ENCODE data around the gene TSPEAR. TPM values are rescaled to one million over a fixed set of nuclear protein-coding genes. Genes with fewer than 3 reads are reported as not detected.

TSPEAR gene
- total and polyA plus RNA-seq, 2 of the 13 experiments (the other 11 are each of a cell fraction or from before 2014, with no cell fraction given), result 0.07 to 0.32 TPM

DNA sequence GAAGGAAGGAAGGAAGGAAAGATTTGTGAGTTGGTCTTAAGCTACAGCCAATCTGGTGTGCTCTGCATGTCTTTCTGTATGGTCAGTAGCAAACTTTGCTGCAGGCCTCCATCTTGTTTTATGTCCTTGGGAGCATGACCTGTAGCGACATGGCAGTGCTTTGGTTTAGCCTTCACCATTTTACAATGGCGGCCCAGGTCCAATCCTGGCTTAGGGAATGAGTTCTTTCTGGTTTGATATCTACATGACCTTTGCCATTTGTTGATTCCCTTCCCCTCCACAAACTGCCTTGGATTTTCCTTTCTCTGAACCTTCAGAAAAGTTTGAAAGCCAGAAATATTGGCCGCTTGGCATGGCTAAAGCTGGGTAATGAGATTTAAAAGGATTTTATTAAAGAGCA, 30.5 kb upstream of the TSPEAR start (continued):
- TF ChIP-seq, protein P1, sequence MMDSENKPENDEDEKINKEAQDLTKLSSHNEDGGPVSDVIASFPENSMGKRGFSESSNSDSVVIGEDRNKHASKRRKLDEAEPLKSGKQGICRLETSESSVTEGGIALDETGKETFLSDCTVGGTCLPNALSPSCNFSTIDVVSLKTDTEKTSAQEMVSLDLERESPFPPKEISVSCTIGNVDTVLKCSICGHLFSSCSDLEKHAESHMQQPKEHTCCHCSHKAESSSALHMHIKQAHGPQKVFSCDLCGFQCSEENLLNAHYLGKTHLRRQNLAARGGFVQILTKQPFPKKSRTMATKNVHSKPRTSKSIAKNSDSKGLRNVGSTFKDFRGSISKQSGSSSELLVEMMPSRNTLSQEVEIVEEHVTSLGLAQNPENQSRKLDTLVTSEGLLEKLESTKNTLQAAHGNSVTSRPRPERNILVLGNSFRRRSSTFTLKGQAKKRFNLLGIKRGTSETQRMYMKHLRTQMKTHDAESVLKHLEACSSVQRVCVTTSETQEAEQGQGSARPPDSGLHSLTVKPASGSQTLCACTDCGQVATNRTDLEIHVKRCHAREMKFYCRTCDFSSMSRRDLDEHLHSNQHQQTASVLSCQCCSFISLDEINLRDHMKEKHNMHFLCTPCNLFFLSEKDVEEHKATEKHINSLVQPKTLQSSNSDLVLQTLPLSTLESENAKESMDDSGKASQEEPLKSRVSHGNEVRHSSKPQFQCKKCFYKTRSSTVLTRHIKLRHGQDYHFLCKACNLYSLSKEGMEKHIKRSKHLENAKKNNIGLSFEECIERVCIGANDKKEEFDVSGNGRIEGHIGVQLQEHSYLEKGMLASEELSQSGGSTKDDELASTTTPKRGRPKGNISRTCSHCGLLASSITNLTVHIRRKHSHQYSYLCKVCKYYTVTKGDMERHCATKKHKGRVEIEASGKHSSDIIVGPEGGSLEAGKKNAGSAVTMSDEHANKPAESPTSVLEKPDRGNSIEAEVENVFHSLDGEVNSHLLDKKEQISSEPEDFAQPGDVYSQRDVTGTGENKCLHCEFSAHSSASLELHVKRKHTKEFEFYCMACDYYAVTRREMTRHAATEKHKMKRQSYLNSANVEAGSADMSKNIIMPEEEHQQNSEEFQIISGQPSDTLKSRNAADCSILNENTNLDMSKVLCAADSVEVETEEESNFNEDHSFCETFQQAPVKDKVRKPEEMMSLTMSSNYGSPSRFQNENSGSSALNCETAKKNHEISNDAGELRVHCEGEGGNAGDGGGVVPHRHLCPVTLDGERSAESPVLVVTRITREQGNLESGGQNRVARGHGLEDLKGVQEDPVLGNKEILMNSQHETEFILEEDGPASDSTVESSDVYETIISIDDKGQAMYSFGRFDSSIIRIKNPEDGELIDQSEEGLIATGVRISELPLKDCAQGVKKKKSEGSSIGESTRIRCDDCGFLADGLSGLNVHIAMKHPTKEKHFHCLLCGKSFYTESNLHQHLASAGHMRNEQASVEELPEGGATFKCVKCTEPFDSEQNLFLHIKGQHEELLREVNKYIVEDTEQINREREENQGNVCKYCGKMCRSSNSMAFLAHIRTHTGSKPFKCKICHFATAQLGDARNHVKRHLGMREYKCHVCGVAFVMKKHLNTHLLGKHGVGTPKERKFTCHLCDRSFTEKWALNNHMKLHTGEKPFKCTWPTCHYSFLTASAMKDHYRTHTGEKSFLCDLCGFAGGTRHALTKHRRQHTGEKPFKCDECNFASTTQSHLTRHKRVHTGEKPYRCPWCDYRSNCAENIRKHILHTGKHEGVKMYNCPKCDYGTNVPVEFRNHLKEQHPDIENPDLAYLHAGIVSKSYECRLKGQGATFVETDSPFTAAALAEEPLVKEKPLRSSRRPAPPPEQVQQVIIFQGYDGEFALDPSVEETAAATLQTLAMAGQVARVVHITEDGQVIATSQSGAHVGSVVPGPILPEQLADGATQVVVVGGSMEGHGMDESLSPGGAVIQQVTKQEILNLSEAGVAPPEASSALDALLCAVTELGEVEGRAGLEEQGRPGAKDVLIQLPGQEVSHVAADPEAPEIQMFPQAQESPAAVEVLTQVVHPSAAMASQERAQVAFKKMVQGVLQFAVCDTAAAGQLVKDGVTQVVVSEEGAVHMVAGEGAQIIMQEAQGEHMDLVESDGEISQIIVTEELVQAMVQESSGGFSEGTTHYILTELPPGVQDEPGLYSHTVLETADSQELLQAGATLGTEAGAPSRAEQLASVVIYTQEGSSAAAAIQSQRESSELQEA (CRISPR knock-in tag; IDR thresholded peaks at IDR 0.05; ENCODE audit: not compliant biosample characterization), result no peak
- TF ChIP-seq PHB2 (IDR thresholded peaks at IDR 0.05; ENCODE audit: partially characterized antibody) (no peak), NR2F6 (IDR thresholded peaks at IDR 0.05) (no peak), NR2F6 (CRISPR knock-in tag; IDR thresholded peaks at IDR 0.05) (no peak)
- TF ChIP-seq, protein P2, sequence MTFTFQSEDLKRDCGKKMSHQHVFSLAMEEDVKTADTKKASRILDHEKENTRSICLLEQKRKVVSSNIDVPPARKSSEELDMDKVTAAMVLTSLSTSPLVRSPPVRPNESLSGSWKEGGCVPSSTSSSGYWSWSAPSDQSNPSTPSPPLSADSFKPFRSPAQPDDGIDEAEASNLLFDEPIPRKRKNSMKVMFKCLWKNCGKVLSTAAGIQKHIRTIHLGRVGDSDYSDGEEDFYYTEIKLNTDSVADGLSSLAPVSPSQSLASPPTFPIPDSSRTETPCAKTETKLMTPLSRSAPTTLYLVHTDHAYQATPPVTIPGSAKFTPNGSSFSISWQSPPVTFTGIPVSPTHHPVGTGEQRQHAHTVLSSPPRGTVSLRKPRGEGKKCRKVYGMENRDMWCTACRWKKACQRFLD (CRISPR knock-in tag; IDR thresholded peaks at IDR 0.05; ENCODE audit: borderline replicate concordance), result no peak
- TF ChIP-seq, protein P3, sequence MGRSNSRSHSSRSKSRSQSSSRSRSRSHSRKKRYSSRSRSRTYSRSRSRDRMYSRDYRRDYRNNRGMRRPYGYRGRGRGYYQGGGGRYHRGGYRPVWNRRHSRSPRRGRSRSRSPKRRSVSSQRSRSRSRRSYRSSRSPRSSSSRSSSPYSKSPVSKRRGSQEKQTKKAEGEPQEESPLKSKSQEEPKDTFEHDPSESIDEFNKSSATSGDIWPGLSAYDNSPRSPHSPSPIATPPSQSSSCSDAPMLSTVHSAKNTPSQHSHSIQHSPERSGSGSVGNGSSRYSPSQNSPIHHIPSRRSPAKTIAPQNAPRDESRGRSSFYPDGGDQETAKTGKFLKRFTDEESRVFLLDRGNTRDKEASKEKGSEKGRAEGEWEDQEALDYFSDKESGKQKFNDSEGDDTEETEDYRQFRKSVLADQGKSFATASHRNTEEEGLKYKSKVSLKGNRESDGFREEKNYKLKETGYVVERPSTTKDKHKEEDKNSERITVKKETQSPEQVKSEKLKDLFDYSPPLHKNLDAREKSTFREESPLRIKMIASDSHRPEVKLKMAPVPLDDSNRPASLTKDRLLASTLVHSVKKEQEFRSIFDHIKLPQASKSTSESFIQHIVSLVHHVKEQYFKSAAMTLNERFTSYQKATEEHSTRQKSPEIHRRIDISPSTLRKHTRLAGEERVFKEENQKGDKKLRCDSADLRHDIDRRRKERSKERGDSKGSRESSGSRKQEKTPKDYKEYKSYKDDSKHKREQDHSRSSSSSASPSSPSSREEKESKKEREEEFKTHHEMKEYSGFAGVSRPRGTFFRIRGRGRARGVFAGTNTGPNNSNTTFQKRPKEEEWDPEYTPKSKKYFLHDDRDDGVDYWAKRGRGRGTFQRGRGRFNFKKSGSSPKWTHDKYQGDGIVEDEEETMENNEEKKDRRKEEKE (IDR thresholded peaks at IDR 0.05), result no peak
